MM.1S (cell line): ENCODE results near the gene RPGRIP1L.

Source experiments
- DNase-seq: peaks from one replicate; pipeline ENCODE4 v3.0.0-alpha.2; 2015
- H2AFZ ChIP-seq: fragments of 300-600 bp; sonication (generic); 2 replicates; pipeline ENCODE4 v1.6.0; 2016; ENCODE audit warnings: antibody characterized with exemption, low read length
- H3F3A ChIP-seq: fragments of 300-600 bp; sonication (generic); 2 replicates; pipeline ENCODE4 v1.6.1; 2016; ENCODE audit warnings: mild to moderate bottlenecking, antibody characterized with exemption, low read length, moderate library complexity, mixed read lengths; ENCODE audit not compliant: insufficient read depth
- H3K27ac ChIP-seq: fragments of 300-600 bp; sonication (generic); 2 replicates; pipeline ENCODE4 v1.5.1; 2016; ENCODE audit warnings: mild to moderate bottlenecking, low read length
- H3K27me3 ChIP-seq: fragments of 300-600 bp; sonication (generic); replicated peaks from 2 replicates; pipeline ENCODE4 v1.6.0; 2016; ENCODE audit warnings: low read length; ENCODE audit not compliant: insufficient read depth
- H3K36me3 ChIP-seq: fragments of 300-600 bp; sonication (generic); replicated peaks from 2 replicates; pipeline ENCODE4 v1.6.1; 2016; ENCODE audit warnings: mild to moderate bottlenecking, low read length, mixed read lengths; ENCODE audit not compliant: insufficient read depth
- H3K4me1 ChIP-seq: fragments of 300-600 bp; sonication (generic); 2 replicates; pipeline ENCODE4 v1.6.1; 2016; ENCODE audit warnings: low read length, mixed read lengths
- H3K4me2 ChIP-seq: fragments of 300-600 bp; sonication (generic); 2 replicates; pipeline ENCODE4 v1.6.0; 2016; ENCODE audit warnings: low read depth, low read length
- H3K4me3 ChIP-seq: fragments of 300-600 bp; sonication (generic); 2 replicates; pipeline ENCODE4 v1.5.1; 2016; ENCODE audit warnings: low read length, mixed read lengths
- H3K79me2 ChIP-seq: fragments of 300-600 bp; sonication (generic); 2 replicates; pipeline ENCODE4 v1.6.1; 2016; ENCODE audit warnings: mixed run types, low read length, mixed read lengths
- H3K9ac ChIP-seq: fragments of 300-600 bp; sonication (generic); 2 replicates; pipeline ENCODE4 v1.6.1; 2016; ENCODE audit warnings: low read length, mixed read lengths
- H3K9me2 ChIP-seq: fragments of 300-600 bp; sonication (generic); replicated peaks from 2 replicates; pipeline ENCODE4 v1.6.1; 2016; ENCODE audit warnings: mild to moderate bottlenecking, low read length, mixed read lengths; ENCODE audit not compliant: insufficient read depth
- H3K9me3 ChIP-seq: fragments of 300-600 bp; sonication (generic); replicated peaks from 2 replicates; pipeline ENCODE4 v1.6.1; 2016; ENCODE audit warnings: mild to moderate bottlenecking, low read length, mixed read lengths; ENCODE audit not compliant: insufficient read depth
- H4K20me1 ChIP-seq: fragments of 300-600 bp; sonication (generic); 2 replicates; pipeline ENCODE4 v1.6.1; 2016; ENCODE audit warnings: mild to moderate bottlenecking, low read length, moderate library complexity, mixed read lengths; ENCODE audit not compliant: insufficient read depth
- CTCF ChIP-seq: fragments of 300-600 bp; sonication (generic); IDR thresholded peaks from 2 replicates; pipeline ENCODE4 v1.5.1; 2016; ENCODE audit warnings: antibody characterized with exemption, low read length, mixed read lengths
- EZH2 ChIP-seq: fragments of 300-600 bp; sonication (generic); optimal IDR thresholded peaks from 2 replicates; pipeline ENCODE3; 2017; ENCODE audit warnings: low read depth, mild to moderate bottlenecking, antibody characterized with exemption, low read length, mixed read lengths
- EZH2phosphoT487 ChIP-seq: fragments of 300-600 bp; sonication (generic); IDR thresholded peaks from 2 replicates; pipeline ENCODE4 v1.6.1; 2018; ENCODE audit warnings: antibody characterized with exemption, low read length

Gene RPGRIP1L

GRCh38 chr16:53732296-53732929 is 28.8 kb upstream of the RPGRIP1L start:
- no peak for TF ChIP-seq EZH2phosphoT487
- no peak for TF ChIP-seq EZH2
- TF ChIP-seq CTCF = no peak
- Histone ChIP-seq H3K4me1 (no peaks in the 10 kb centered on the region), H3K9me3 (no peaks in the 10 kb centered on the region), H3K4me3 (no peak overlapping the region), H2AFZ (no peak overlapping the region), H3K36me3 (no peaks in the 10 kb centered on the region), H3F3A (no peaks in the 10 kb centered on the region), H3K79me2 (peaks cover 14% of the 10 kb centered on the region; the same call in 1 of the 2 replicates), H4K20me1 (no peaks in the 10 kb centered on the region), H3K4me2 (no peak overlapping the region), H3K9ac (no peak overlapping the region), H3K27ac (no peak overlapping the region), H3K27me3 (no peaks in the 10 kb centered on the region), H3K9me2 (no peaks in the 10 kb centered on the region)
- no peak for DNase-seq

GRCh38 chr16:53730693-53731092 is 27.0 kb upstream of the RPGRIP1L start:
- no peaks in the 10 kb centered on the region for H3K27me3 ChIP-seq
- H3K27ac ChIP-seq = no peak overlapping the region
- H3K36me3 ChIP-seq = no peaks in the 10 kb centered on the region
- H3F3A ChIP-seq = no peaks in the 10 kb centered on the region
- no peak overlapping the region for H3K9ac ChIP-seq
- H3K9me2 ChIP-seq = no peaks in the 10 kb centered on the region
- no peak for DNase-seq
- H3K4me3 ChIP-seq = no peak overlapping the region
- peaks cover 14% of the 10 kb centered on the region; the same call in 1 of the 2 replicates for H3K79me2 ChIP-seq
- H4K20me1 ChIP-seq = no peaks in the 10 kb centered on the region
- no peaks in the 10 kb centered on the region for H3K9me3 ChIP-seq
- no peaks in the 10 kb centered on the region for H3K4me1 ChIP-seq
- TF ChIP-seq EZH2 = no peak
- TF ChIP-seq EZH2phosphoT487 = no peak
- TF ChIP-seq CTCF = no peak
- H3K4me2 ChIP-seq = no peak overlapping the region
- no peak overlapping the region for H2AFZ ChIP-seq

- no peaks in the 10 kb centered on the region for H3K27me3 ChIP-seq
- no peaks in the 10 kb centered on the region for H3K4me1 ChIP-seq
- H3K4me3 ChIP-seq = no peak overlapping the region
- no peaks in the 10 kb centered on the region for H4K20me1 ChIP-seq
- DNase-seq = no peak
- no peaks in the 10 kb centered on the region for H3K9me3 ChIP-seq
- no peak overlapping the region for H2AFZ ChIP-seq
- H3K9me2 ChIP-seq = no peaks in the 10 kb centered on the region
- H3K79me2 ChIP-seq = peaks cover 8% of the 10 kb centered on the region; the same call in 1 of the 2 replicates
- H3K4me2 ChIP-seq = no peak overlapping the region
- no peak overlapping the region for H3K27ac ChIP-seq
- H3F3A ChIP-seq = no peaks in the 10 kb centered on the region
- TF ChIP-seq CTCF (no peak), EZH2phosphoT487 (no peak), EZH2 (no peak)
- no peaks in the 10 kb centered on the region for H3K36me3 ChIP-seq
- H3K9ac ChIP-seq = no peak overlapping the region
These were observed 23.0 kb upstream of the RPGRIP1L start for GRCh38 chr16:53726625-53727024.
